Stimulated activated CD4-positive, alpha-beta T cell treated with anti-CD3 and anti-CD28 coated beads, TNF-alpha, amount 100 ng/mL, for 24 hours (primary cell): ENCODE data around the gene ITPK1.

Experiments
- DNase-seq, 3 experiments: peaks; one replicate each; pipeline ENCODE4 v3.0.0-alpha.2; 2020; ENCODE audit warnings: low read depth in 3 of 3

Gene ITPK1

GRCh38 chr14:92938890-92939671 is 176.6 kb downstream of the ITPK1 start:
- no peak for DNase-seq

DNA sequence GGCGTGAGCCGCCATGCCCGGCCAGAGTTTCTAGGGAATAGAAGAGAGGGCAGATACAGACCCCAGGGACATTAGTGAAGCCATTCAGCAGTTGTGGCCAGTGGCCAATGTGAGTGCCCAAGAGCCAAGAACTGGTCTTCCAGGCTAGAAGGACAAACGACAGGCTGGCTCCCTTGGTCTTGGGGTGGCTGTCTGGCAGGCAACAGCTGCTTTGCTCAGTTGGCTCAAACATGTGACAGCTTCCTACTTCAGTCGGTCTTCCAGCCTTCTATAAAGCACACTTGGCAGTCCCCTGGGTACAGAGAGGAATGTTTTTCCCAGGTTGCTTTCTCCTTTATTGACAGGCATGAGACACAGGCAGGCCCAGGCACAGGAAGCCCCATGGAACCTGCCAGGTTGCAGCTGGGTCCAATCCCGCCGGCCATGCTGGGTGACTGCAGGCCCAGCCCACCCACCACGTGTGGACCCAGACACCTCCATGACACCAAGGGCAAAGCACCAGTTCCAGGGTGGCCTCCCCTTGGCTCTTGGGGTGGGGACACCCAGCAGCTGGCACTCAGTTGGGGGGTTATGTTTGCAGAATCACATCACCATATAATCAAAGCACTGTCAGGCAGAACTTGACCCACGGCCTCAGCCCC is 177.4 kb downstream of the ITPK1 start:
- no peak for DNase-seq

DNA sequence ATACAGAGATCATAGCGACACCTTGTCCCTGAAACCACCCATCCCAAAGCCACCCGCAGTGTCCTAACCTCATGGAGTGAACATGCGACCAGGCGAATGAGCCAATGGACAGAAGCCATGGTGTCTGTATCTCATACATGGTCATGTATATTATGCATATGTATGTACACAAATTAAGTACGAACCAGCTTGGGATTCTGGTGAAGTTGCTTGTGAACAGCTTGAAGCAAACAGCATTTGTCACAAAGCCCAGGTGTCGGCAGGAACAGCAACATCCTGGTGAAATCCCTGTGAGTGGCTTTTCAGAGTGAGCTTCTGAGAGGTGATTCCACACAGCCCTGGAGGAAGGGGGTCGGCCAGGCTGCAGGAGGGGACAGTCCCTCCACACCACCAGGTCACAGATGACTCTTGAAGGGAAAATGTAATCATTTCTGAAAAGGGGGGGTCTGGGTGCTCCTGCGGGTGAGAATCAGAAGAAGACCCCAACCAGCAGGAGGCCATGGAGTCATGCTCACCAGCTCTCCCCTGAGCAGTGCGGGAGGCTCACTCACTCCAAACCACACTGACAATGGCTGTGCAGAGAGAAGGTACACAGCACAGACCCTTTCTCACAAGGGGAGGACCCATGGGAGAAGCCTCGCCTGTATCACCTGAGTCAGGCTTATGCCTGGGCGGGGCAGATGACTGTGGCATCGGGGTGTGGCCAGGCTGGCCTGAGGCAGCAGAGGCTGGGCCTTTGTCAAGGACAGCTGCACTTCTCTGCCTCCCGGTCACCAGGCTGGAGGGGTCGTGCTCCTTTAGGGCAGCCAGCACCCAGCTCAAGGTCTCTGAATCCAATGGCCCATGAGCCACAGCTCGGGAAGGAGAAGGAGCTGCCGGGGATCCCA is 178.4 kb downstream of the ITPK1 start:
- no peak for DNase-seq

- DNase-seq: no peak
Measured at GRCh38 chr14:92936085-92936484, 179.6 kb downstream of the ITPK1 start.

DNA sequence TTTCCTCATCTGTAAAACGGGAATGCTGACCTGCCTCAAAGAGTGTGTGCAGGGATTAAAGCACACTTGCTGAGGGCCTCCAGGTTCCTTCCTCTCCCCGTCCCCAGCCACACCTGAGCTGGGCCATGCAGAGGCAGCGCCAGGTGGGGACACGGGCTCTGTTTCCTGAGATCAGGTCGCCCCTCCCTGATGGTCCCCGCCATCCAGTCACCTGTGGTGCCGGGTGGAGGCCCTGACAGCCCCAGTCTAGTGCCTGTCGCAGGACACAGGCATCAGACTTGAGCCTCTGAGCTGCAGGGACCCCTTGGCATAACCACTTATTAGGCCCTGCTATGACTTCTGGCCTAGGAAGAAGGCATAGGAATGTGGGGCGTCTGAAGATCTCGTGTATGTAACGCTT is 180.3 kb downstream of the ITPK1 start:
- DNase-seq: no peak

GRCh38 chr14:92934196-92935085 is 181.3 kb downstream of the ITPK1 start:
- no peak for DNase-seq

DNA sequence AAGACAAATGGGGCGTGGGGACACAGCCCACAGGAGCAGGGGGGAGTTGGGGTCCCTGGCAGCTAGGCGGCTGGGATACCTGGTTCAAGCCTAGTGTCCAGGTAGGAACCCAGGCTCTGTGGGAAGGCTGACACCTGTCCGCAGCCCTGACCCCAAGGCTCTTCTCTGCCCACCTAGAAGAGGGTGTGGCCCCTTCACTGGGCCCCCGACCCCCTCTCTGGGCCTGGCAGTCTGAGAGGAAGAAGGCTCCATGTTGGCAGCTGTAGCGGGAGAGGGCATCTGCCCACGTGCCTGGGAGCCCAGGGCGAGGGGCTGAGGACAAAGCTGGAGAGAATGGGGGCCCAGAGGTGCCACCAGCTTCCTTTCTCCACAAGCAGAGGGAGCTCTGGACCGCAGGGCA is 182.2 kb downstream of the ITPK1 start:
- DNase-seq: no peak

DNA sequence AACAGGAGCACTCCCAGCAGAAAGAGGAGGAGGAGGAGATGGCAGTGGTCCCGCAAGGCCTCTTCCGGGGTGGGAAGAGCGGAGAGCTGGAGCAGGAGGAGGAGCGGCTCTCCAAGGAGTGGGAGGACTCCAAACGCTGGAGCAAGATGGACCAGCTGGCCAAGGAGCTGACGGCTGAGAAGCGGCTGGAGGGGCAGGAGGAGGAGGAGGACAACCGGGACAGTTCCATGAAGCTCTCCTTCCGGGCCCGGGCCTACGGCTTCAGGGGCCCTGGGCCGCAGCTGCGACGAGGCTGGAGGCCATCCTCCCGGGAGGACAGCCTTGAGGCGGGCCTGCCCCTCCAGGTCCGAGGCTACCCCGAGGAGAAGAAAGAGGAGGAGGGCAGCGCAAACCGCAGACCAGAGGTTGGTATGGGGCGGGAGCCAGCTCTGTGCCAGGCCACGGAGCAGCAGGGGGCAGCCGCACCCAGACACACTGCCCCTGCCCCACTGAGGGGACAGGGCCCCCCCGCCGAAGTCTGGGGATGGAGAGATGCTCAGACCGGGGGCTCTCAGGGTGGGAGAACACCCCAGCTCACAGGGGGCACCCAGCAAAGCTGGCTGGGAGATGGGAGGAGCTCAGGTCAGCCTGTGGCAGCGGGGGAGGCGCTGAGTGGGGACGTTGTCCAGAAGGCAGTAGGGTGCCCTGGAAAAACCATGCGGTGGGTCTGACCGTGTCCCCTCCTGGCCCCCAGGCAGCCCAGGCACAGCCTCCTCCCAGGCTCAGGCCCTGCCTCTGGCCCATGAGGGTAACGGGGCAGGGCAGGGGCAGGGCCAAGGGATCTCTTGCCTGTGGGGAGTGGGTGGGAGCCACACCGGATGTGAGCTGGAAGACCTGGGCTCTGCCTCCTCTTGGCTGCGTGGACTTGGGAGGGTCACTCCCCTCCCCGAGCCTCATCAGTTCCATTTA is 183.0 kb downstream of the ITPK1 start:
- no peak for DNase-seq

DNA sequence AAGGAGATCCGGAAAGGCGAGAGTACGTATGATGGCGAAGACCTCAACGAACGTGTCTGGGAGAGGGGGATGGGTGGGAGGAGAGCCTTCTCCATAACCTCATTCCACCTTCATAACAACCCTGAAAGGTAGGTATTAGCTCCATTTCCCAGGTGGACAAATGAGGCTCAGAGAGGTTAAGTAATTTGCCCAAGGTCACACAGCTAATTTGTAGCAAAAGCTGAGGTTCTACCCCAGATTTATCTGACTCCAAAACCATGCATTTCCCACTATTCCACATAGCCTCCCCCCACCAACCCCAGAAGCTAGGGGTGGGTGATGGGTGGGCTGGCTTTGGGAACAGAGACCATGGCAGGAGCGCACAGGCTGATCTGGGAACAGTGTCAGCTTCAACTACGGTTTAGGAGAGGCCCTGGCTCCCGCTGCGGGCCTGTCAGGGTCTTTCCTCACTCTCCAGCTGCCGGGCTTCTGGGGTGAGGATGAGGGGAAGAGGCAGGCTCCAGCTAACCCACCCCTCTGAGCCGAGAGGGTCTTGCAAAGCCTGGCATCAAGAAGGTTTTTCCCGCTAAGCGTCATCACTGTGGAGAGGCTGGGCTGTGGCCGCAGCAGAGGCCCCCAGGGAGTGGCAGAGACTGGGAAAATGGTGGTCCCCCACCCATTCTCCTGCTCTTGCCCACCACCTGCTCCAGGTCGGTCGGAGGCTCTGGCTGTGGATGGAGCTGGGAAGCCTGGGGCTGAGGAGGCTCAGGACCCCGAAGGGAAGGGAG is 183.9 kb downstream of the ITPK1 start:
- no peak for DNase-seq

DNA sequence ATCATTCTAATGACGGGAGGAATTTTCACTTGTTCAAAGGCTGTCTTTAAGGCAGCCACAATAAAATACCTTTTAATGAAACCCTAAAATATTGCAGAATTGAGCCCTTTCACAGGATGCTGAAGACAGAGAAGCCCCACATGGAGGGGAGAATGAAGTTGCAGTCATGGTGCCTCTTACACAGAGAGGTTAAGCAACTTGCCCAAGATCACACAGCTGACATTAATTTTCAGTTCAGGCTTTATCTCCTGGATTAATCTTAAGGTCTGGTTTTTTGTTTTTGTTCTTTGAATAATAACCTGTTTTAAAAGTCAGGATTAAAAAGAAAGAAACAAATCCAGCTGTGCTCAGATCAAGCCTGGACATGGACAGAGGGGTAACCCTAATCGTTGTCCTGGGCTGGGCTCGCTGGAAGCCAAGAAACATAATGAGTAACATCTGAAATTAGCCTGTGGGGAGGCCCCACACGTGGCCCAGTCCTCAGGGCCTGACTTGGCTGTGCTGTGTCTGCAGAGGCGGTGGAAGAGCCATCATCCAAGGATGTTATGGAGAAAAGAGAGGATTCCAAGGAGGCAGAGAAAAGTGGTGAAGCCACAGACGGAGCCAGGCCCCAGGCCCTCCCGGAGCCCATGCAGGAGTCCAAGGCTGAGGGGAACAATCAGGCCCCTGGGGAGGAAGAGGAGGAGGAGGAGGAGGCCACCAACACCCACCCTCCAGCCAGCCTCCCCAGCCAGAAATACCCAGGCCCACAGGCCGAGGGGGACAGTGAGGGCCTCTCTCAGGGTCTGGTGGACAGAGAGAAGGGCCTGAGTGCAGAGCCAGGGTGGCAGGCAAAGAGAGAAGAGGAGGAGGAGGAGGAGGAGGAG is 184.8 kb downstream of the ITPK1 start:
- no peak for DNase-seq

- DNase-seq: no peak
Measured at GRCh38 chr14:92929689-92930608, 185.8 kb downstream of the ITPK1 start.

GRCh38 chr14:92928961-92929688 is 186.6 kb downstream of the ITPK1 start:
- no peak for DNase-seq

GRCh38 chr14:92928258-92928629 is 187.5 kb downstream of the ITPK1 start:
- DNase-seq: no peak

GRCh38 chr14:92927349-92928257 is 188.1 kb downstream of the ITPK1 start:
- DNase-seq: no peak

- DNase-seq: no peak
Measured at GRCh38 chr14:92926931-92927330, 188.8 kb downstream of the ITPK1 start.
